Measurements from ENCODE around the gene PTPRR.

DNA sequence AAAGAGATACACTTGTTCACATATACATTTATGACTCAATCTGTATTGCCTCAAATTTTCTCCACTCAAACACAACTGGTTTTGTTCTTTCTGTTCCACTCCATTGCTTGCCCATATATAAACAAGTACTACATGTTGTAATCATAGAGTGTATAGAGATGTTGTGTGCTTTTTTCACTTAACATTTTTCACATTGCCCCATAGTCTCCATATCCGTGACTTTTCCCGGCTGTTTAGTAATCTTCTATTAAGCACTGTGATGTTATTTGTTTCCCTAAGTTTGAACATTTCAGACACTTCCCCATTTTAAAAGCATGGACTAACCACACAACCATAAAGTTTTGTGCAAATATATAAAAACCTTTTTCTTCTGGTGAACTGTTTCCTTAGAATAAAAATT is 45.5 kb upstream of the PTPRR start:
- TF ChIP-seq EZH2phosphoT487 (IDR thresholded peaks at IDR 0.05; ENCODE audit: borderline replicate concordance): no peak
- TF ChIP-seq, protein P1, sequence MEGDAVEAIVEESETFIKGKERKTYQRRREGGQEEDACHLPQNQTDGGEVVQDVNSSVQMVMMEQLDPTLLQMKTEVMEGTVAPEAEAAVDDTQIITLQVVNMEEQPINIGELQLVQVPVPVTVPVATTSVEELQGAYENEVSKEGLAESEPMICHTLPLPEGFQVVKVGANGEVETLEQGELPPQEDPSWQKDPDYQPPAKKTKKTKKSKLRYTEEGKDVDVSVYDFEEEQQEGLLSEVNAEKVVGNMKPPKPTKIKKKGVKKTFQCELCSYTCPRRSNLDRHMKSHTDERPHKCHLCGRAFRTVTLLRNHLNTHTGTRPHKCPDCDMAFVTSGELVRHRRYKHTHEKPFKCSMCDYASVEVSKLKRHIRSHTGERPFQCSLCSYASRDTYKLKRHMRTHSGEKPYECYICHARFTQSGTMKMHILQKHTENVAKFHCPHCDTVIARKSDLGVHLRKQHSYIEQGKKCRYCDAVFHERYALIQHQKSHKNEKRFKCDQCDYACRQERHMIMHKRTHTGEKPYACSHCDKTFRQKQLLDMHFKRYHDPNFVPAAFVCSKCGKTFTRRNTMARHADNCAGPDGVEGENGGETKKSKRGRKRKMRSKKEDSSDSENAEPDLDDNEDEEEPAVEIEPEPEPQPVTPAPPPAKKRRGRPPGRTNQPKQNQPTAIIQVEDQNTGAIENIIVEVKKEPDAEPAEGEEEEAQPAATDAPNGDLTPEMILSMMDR (conservative IDR thresholded peaks at IDR 0.05; ENCODE audit: low read length): no peak

All from Loucy (cell line).